Prostate gland (tissue), 2 donors: ENCODE measurements around the gene CTR9. TPM values are rescaled to one million over a fixed set of nuclear protein-coding genes. Genes with fewer than 3 reads are reported as not detected.

Experiments
- DNase-seq: peaks from one replicate; pipeline ENCODE4 v3.0.0-alpha.2; 2019; ENCODE audit warnings: low spot score
- H3K27ac ChIP-seq, 2 donors: fragments of 200-600 bp; sonication (generic); 2 replicates each; pipeline ENCODE4 v1.5.1; 2017 to 2019
- H3K27me3 ChIP-seq: fragments of 200-600 bp; sonication (generic); replicated peaks from 2 replicates; pipeline ENCODE4 v1.5.1; 2019; ENCODE audit not compliant: insufficient read depth
- H3K36me3 ChIP-seq, 2 donors: fragments of 200-600 bp; sonication (generic); 1 replicate in 1 of 2; 2 replicates in 1 of 2; pipeline versions ENCODE4 v1.5.1 to v1.8.1; 2017 to 2019
- H3K4me1 ChIP-seq: fragments of 200-600 bp; sonication (generic); replicated peaks from 2 replicates; pipeline ENCODE4 v1.5.1; 2019
- H3K4me3 ChIP-seq, 2 donors: fragments of 200-600 bp; sonication (generic); 2 replicates each; pipeline ENCODE4 v1.5.1; 2017 to 2019
- H3K9me3 ChIP-seq: fragments of 200-600 bp; sonication (generic); 2 replicates; pipeline ENCODE4 v1.5.1; 2017
- POLR2A ChIP-seq: fragments of 450-650 bp; IDR thresholded peaks from one replicate; pipeline ENCODE4 v1.6.1; 2016; ENCODE audit warnings: antibody characterized with exemption, mild to moderate bottlenecking
- POLR2AphosphoS5 ChIP-seq: sonication (generic); formaldehyde crosslinking; IDR thresholded peaks from one replicate; pipeline ENCODE4 v1.6.1; 2017; ENCODE audit warnings: antibody characterized with exemption
- WGBS: methylation state at CpG from one replicate; pipeline ENCODE4 v1.1.5; 2018; 5-methylcytosine and 5-hydroxymethylcytosine counted together
- intact Hi-C: fragments of 100-400 bp; cut with DNase I; formaldehyde crosslinking; loops from one replicate; pipeline ENCODE4 v1.14.2; 2022
- total RNA-seq, 2 donors: library from RNA; depleted of rRNA; stranded (reverse); fragments of >200 nt; gene quantifications; one replicate each; pipeline ENCODE4 v1.1.0, GENCODE V29; 2016
- TF ChIP-seq, protein P1 (sequence below), 4 experiments: fragments of 200-600 bp in 2 of 4; fragments of 450-650 bp in 2 of 4; sonication (generic) in 2 of 4; IDR thresholded peaks; 1 replicate in 3 of 4; 2 replicates in 1 of 4; pipeline ENCODE4 v1.5.1; 2016 to 2019; ENCODE audit warnings: antibody characterized with exemption in 4 of 4, mild to moderate bottlenecking in 2 of 4, moderate library complexity in 2 of 4

CTR9 gene
- total RNA-seq, 2 donors from 2014 or later = 23.6 to 28.3 TPM

DNA sequence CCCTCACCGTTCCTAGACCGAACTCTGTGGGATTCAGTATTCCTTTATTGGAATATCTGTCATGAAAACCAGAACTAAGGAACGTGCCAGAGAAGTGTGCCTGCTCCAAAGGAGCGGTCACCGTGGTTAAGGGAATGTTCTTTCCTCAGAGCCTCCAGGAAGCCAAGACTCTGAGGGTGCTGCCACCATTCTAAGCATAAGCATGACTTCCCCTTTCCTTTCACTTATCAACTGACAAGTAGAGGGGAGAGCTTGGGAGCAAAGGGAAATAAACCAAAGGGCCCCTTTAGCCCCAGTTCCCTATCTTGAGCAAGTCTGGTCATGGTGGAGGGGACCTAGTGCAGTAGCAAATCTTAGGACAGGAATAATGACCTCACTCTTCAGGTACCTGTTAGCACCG, 26.8 kb downstream of the CTR9 start:
- TF ChIP-seq, protein P1, sequence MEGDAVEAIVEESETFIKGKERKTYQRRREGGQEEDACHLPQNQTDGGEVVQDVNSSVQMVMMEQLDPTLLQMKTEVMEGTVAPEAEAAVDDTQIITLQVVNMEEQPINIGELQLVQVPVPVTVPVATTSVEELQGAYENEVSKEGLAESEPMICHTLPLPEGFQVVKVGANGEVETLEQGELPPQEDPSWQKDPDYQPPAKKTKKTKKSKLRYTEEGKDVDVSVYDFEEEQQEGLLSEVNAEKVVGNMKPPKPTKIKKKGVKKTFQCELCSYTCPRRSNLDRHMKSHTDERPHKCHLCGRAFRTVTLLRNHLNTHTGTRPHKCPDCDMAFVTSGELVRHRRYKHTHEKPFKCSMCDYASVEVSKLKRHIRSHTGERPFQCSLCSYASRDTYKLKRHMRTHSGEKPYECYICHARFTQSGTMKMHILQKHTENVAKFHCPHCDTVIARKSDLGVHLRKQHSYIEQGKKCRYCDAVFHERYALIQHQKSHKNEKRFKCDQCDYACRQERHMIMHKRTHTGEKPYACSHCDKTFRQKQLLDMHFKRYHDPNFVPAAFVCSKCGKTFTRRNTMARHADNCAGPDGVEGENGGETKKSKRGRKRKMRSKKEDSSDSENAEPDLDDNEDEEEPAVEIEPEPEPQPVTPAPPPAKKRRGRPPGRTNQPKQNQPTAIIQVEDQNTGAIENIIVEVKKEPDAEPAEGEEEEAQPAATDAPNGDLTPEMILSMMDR (IDR thresholded peaks at IDR 0.05) = no peak
- TF ChIP-seq POLR2A (no peak), POLR2AphosphoS5 (no peak)
- Histone ChIP-seq H3K4me1 (no peaks in the 10 kb centered on the region), H3K27ac (peak overlapping the region in 1 of 2 donors; percentile 4), H3K9me3 (no peaks in the 10 kb centered on the region), H3K27me3 (no peaks in the 10 kb centered on the region), H3K4me3 (no peak overlapping the region), H3K36me3 (peaks cover 8 to 23% of the 10 kb centered on the region in 2 donors)
- no peak for DNase-seq
- intact Hi-C loops = no loop called here
- WGBS = 53% methylated on average over 6 of the region's 6 CpGs

DNA sequence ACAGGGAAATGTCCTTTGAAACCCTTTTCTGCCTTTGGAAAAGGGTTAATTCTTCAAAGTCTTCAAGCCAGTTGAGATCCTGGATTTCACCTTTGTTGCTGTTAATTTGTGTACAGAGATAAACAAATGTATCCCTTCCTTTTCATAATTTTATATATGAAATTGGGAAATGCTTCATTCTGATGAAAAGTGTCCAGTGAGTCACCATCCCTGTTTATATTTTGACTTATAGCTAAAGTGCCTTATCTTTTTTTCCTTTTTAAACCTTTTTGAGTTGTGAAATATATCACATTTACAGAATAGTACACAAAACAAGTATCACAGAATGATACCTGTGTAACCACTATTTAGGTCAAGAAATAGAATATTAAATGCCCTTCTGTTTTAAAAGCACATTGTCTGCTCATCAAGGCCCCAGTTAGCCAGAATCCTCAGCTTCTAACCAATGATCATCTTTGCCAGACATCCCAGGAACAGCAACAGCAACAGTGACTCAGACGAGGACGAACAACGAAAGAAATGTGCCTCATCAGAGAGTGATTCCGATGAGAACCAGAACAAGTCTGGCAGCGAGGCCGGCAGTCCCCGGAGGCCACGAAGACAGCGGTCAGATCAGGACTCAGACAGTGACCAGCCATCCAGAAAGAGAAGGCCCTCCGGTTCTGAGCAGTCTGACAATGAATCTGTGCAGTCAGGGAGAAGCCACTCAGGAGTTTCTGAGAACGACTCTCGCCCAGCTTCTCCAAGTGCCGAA, 27.3 kb downstream of the CTR9 start:
- Histone ChIP-seq H3K4me1 (no peaks in the 10 kb centered on the region), H3K36me3 (peaks cover 8 to 19% of the 10 kb centered on the region in 2 donors), H3K27me3 (no peaks in the 10 kb centered on the region), H3K9me3 (no peaks in the 10 kb centered on the region), H3K27ac (peak overlapping the region in 1 of 2 donors; percentile 4), H3K4me3 (no peak overlapping the region)
- no peak for DNase-seq
- intact Hi-C loops = no loop called here
- WGBS = 71% methylated on average over 13 of the region's 13 CpGs
- TF ChIP-seq POLR2A (no peak), POLR2AphosphoS5 (no peak)
- TF ChIP-seq, protein P1 (IDR thresholded peaks at IDR 0.05) = no peak

GRCh38 chr11:10779086-10779485, 28.0 kb downstream of the CTR9 start:
- TF ChIP-seq POLR2A = no peak
- no peak for TF ChIP-seq POLR2AphosphoS5
- TF ChIP-seq, protein P1 (IDR thresholded peaks at IDR 0.05) = no peak
- H3K36me3 ChIP-seq = peaks cover 8 to 16% of the 10 kb centered on the region in 2 donors
- H3K4me3 ChIP-seq = no peak overlapping the region
- no peaks in the 10 kb centered on the region for H3K9me3 ChIP-seq
- no peak overlapping the region for H3K27ac ChIP-seq
- no peaks in the 10 kb centered on the region for H3K27me3 ChIP-seq
- no peak for DNase-seq
- no peaks in the 10 kb centered on the region for H3K4me1 ChIP-seq
- 69% methylated on average over 1 of the region's 1 CpG for WGBS
- intact Hi-C loops = no loop called here

GRCh38 chr11:10780040-10780439, 29.0 kb downstream of the CTR9 start:
- H3K27ac ChIP-seq = no peak overlapping the region
- no peaks in the 10 kb centered on the region for H3K9me3 ChIP-seq
- H3K4me3 ChIP-seq = no peak overlapping the region
- intact Hi-C loops = no loop called here
- H3K36me3 ChIP-seq = peaks cover 8 to 15% of the 10 kb centered on the region in 2 donors
- H3K4me1 ChIP-seq = no peaks in the 10 kb centered on the region
- H3K27me3 ChIP-seq = no peaks in the 10 kb centered on the region
- TF ChIP-seq POLR2AphosphoS5 = no peak
- TF ChIP-seq, protein P1 (IDR thresholded peaks at IDR 0.05) = no peak
- WGBS = 97% methylated on average over 2 of the region's 2 CpGs
- DNase-seq = no peak
